HepG2 (cell line): ENCODE measurements around the gene ACADVL. TPM values are rescaled to one million over a fixed set of nuclear protein-coding genes. Genes with fewer than 3 reads are reported as not detected.

Experiments
- AGO1 ChIP-seq: fragments of 200-400 bp; formaldehyde crosslinking; IDR thresholded peaks from 2 replicates; pipeline ENCODE4 v1.6.1; 2017; ENCODE audit warnings: mild to moderate bottlenecking, low read depth, low read length, moderate library complexity; ENCODE audit not compliant: poor library complexity, severe bottlenecking
- AGO2 ChIP-seq: fragments of 200-400 bp; formaldehyde crosslinking; optimal IDR thresholded peaks from 2 replicates; pipeline ENCODE3; 2017; ENCODE audit warnings: mild to moderate bottlenecking, low read depth, low read length, moderate library complexity
- ARNT ChIP-seq: fragments of 450-650 bp; IDR thresholded peaks from 2 replicates; pipeline ENCODE4 v1.6.1; 2017
- DR1 ChIP-seq: sonication (generic); formaldehyde crosslinking; IDR thresholded peaks from 2 replicates; pipeline ENCODE4 v1.8.0; 2021; ENCODE audit warnings: mild to moderate bottlenecking, missing genetic modification reagents, inconsistent platforms
- GATA4 ChIP-seq: sonication (generic); IDR thresholded peaks from 2 replicates; pipeline ENCODE4 v1.6.1; 2016; ENCODE audit warnings: antibody characterized with exemption, low read depth, borderline replicate concordance
- GZF1 ChIP-seq: sonication (generic); formaldehyde crosslinking; IDR thresholded peaks from 2 replicates; pipeline ENCODE4 v1.5.1; 2020; ENCODE audit warnings: mild to moderate bottlenecking, missing genetic modification reagents
- KLF15 ChIP-seq: sonication (generic); formaldehyde crosslinking; IDR thresholded peaks from 2 replicates; pipeline ENCODE4 v1.8.1; 2023; ENCODE audit warnings: borderline replicate concordance, mild to moderate bottlenecking, inconsistent platforms, missing genetic modification reagents, mixed read lengths
- MED1 ChIP-seq: sonication (generic); formaldehyde crosslinking; IDR thresholded peaks from 2 replicates; pipeline ENCODE4 v1.4.0; 2020; ENCODE audit warnings: missing genetic modification reagents
- NONO ChIP-seq, 2 experiments: fragments of 450-650 bp in 1 of 2; sonication (generic) in 1 of 2; formaldehyde crosslinking in 1 of 2; IDR thresholded peaks in 1 of 2; conservative IDR thresholded peaks in 1 of 2; 2 replicates each; pipeline versions ENCODE4 v1.6.1 to v1.8.0; 2017 to 2022; ENCODE audit warnings: mild to moderate bottlenecking in 1 of 2, missing genetic modification reagents in 1 of 2, moderate library complexity in 1 of 2
- POLR2A ChIP-seq, 2 experiments: IDR thresholded peaks; 2 replicates each; pipeline ENCODE4 v1.6.1; 2011; ENCODE audit warnings: low read depth in 2 of 2, low read length in 2 of 2, mild to moderate bottlenecking in 1 of 2, moderate library complexity in 1 of 2; ENCODE audit not compliant: insufficient read depth in 1 of 2
- POLR2G ChIP-seq: fragments of 200-400 bp; formaldehyde crosslinking; IDR thresholded peaks from 2 replicates; pipeline ENCODE4 v1.6.1; 2018; ENCODE audit warnings: mild to moderate bottlenecking, low read depth, low read length, moderate library complexity
- RBM22 ChIP-seq: fragments of 200-400 bp; formaldehyde crosslinking; optimal IDR thresholded peaks from 2 replicates; pipeline ENCODE3; 2017; ENCODE audit warnings: mild to moderate bottlenecking, low read length, moderate library complexity
- SOX13 ChIP-seq, 3 experiments: fragments of 450-650 bp in 1 of 3; sonication (generic) in 1 of 3; formaldehyde crosslinking in 1 of 3; IDR thresholded peaks in 2 of 3; conservative IDR thresholded peaks in 1 of 3; 2 replicates each; pipeline versions ENCODE4 v1.5.0 to v1.6.1; 2016 to 2020; ENCODE audit warnings: antibody characterized with exemption in 1 of 3, mild to moderate bottlenecking in 1 of 3, missing compliant biosample characterization in 1 of 3, missing genetic modification reagents in 1 of 3, moderate library complexity in 1 of 3
- TCF7L2 ChIP-seq: IDR thresholded peaks from 2 replicates; pipeline ENCODE4 v1.6.1; 2011; ENCODE audit warnings: mild to moderate bottlenecking, low read depth, low read length, moderate library complexity
- ZFP90 ChIP-seq: sonication (generic); formaldehyde crosslinking; IDR thresholded peaks from 2 replicates; pipeline ENCODE4 v1.8.0; 2022; ENCODE audit warnings: missing genetic modification reagents, mild to moderate bottlenecking, inconsistent platforms, borderline replicate concordance
- ZNF232 ChIP-seq: sonication (generic); formaldehyde crosslinking; IDR thresholded peaks from 2 replicates; pipeline ENCODE4 v1.4.0; 2020; ENCODE audit warnings: missing genetic modification reagents, borderline replicate concordance
- ZNF383 ChIP-seq: sonication (generic); formaldehyde crosslinking; IDR thresholded peaks from 2 replicates; pipeline ENCODE4 v1.4.0; 2020; ENCODE audit warnings: missing genetic modification reagents, mild to moderate bottlenecking, borderline replicate concordance
- ZNF512 ChIP-seq: sonication (generic); formaldehyde crosslinking; IDR thresholded peaks from 2 replicates; pipeline ENCODE4 v1.4.0; 2020; ENCODE audit warnings: mild to moderate bottlenecking, missing genetic modification reagents
- ZNF562 ChIP-seq: sonication (generic); formaldehyde crosslinking; IDR thresholded peaks from 2 replicates; pipeline ENCODE4 v1.8.0; 2022; ENCODE audit warnings: missing genetic modification reagents, borderline replicate concordance
- ZNF670 ChIP-seq: sonication (generic); formaldehyde crosslinking; IDR thresholded peaks from 2 replicates; pipeline ENCODE4 v1.8.0; 2022; ENCODE audit warnings: mild to moderate bottlenecking, missing genetic modification reagents, borderline replicate concordance
- ZNF841 ChIP-seq: sonication (generic); formaldehyde crosslinking; IDR thresholded peaks from 2 replicates; pipeline ENCODE4 v1.8.1; 2023; ENCODE audit warnings: missing genetic modification reagents, borderline replicate concordance
- ZXDC ChIP-seq: sonication (generic); formaldehyde crosslinking; IDR thresholded peaks from 2 replicates; pipeline ENCODE4 v1.5.0; 2020; ENCODE audit warnings: mild to moderate bottlenecking, missing genetic modification reagents
- polyA plus RNA-seq, 8 experiments: library from polyadenylated mRNA; depleted of rRNA in 3 of 8; stranded (reverse) in 7 of 8; unstranded in 1 of 8; fragments of >200 nt; fragmentation: Illumina TruSeq in 4 of 8; extraction: Trizol in 4 of 8; gene quantifications; 2 replicates each; pipeline versions ENCODE4 v1.2.1 to v1.2.3, GENCODE V29; 2011 to 2016; ENCODE audit warnings: low read depth in 4 of 8, missing spikeins in 1 of 8, mixed read lengths in 1 of 8; ENCODE audit not compliant: insufficient read depth in 1 of 8
- total RNA-seq, 5 experiments: library from RNA; depleted of rRNA; stranded (reverse); fragments of >200 nt; fragmentation: Illumina TruSeq; extraction: Trizol; gene quantifications; 2 replicates each; pipeline ENCODE4 v1.2.3, GENCODE V29; 2016; ENCODE audit warnings: low read depth in 1 of 5
- TF ChIP-seq, protein P1 (sequence below): sonication (generic); formaldehyde crosslinking; IDR thresholded peaks from 2 replicates; pipeline ENCODE4 v1.5.0; 2020; ENCODE audit warnings: missing genetic modification reagents

ACADVL gene
- total and polyA plus RNA-seq, 2 of the 13 experiments (the other 11 are each of a cell fraction or from before 2014, with no cell fraction given) = 219 to 412 TPM

GRCh38 chr17:7221278-7222092 lies 1.7 kb downstream of the ACADVL start (continued):
- peak; percentile 90 for TF ChIP-seq AGO1
- no peak for TF ChIP-seq ZNF562 (CRISPR knock-in tag)
- TF ChIP-seq ZFP90 (CRISPR knock-in tag) = peak; percentile 74; the same call in 1 of the 2 replicates
- no peak for TF ChIP-seq ZNF670
- peak in 1 of 2 experiments; percentile 53; a peak in 2 of 4 replicates for TF ChIP-seq POLR2A (IDR thresholded peaks at IDR 0.05; ENCODE audit: insufficient read depth in 1 of 2, low read depth in 2 of 2, low read length in 2 of 2)
- 0 out of 2 replicates have a peak, but pooled peaks have one; percentile 7 for TF ChIP-seq SOX13 (IDR thresholded peaks at IDR 0.05)
- no peak for TF ChIP-seq SOX13 (CRISPR knock-in tag; conservative IDR thresholded peaks at IDR 0.05 in 1 of 2, IDR thresholded peaks at IDR 0.05 in 1 of 2)
- no peak for TF ChIP-seq ZNF841 (CRISPR knock-in tag)
- TF ChIP-seq KLF15 (CRISPR knock-in tag) = no peak
- no peak for TF ChIP-seq GZF1 (CRISPR knock-in tag)
- TF ChIP-seq, protein P1, sequence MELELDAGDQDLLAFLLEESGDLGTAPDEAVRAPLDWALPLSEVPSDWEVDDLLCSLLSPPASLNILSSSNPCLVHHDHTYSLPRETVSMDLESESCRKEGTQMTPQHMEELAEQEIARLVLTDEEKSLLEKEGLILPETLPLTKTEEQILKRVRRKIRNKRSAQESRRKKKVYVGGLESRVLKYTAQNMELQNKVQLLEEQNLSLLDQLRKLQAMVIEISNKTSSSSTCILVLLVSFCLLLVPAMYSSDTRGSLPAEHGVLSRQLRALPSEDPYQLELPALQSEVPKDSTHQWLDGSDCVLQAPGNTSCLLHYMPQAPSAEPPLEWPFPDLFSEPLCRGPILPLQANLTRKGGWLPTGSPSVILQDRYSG (CRISPR knock-in tag) = no peak
- no peak for TF ChIP-seq ZNF512 (CRISPR knock-in tag)
- TF ChIP-seq ZXDC (CRISPR knock-in tag) = no peak
- no peak for TF ChIP-seq RBM22
- TF ChIP-seq ZNF232 = no peak
- TF ChIP-seq ZNF383 (CRISPR knock-in tag) = no peak
- TF ChIP-seq MED1 (CRISPR knock-in tag) = 0 out of 2 replicates have a peak, but pooled peaks have one; percentile 11
- TF ChIP-seq AGO2 = peak; percentile 42
- TF ChIP-seq POLR2G = peak; percentile 65
- no peak for TF ChIP-seq NONO (IDR thresholded peaks at IDR 0.05)
- TF ChIP-seq NONO (CRISPR knock-in tag; conservative IDR thresholded peaks at IDR 0.05) = 0 out of 2 replicates have a peak, but pooled peaks have one; percentile 5
- TF ChIP-seq ARNT = no peak
- TF ChIP-seq TCF7L2 = no peak
- no peak for TF ChIP-seq GATA4
- no peak for TF ChIP-seq DR1 (CRISPR knock-in tag)
